Fibroblast of skin of right quadriceps (primary cell): ENCODE data around the gene RPUSD3.
"Not testable (repeated sequence)": the region's sequence is repeated elsewhere in the genome, so short reads cannot be mapped to it uniquely, and the experiment has no call there.

Experiments used
- DNase-seq: peaks from one replicate; pipeline ENCODE4 v3.0.0-alpha.2; 2013

RPUSD3 gene

GRCh38 chr3:9843715-9844438 is at the start of gene RPUSD3:
Gene RPUSD3 (minus strand): TSS chr3:9844008. CDS start chr3:9843990, 18 bp downstream.
- DNase-seq, result peak; percentile 96

GRCh38 chr3:9891072-9891622 is 47.3 kb upstream of the RPUSD3 start:
- DNase-seq, result no peak

GRCh38 chr3:9890249-9891071 is 46.7 kb upstream of the RPUSD3 start, which contains the start of gene JAGN1:
Gene JAGN1 (plus strand): TSS chr3:9890610. CDS start chr3:9890723, 113 bp downstream.
- peak; percentile 90 for DNase-seq

- DNase-seq, result no peak
Observed at GRCh38 chr3:9889405-9889804, 45.6 kb upstream of the RPUSD3 start.

GRCh38 chr3:9888540-9888939 is 44.7 kb upstream of the RPUSD3 start:
- DNase-seq, result no peak

GRCh38 chr3:9887480-9887879 is 43.7 kb upstream of the RPUSD3 start:
- DNase-seq, result no peak

GRCh38 chr3:9886328-9886727 is 42.5 kb upstream of the RPUSD3 start:
- DNase-seq, result no peak

GRCh38 chr3:9884555-9885165 is 40.9 kb upstream of the RPUSD3 start:
- DNase-seq, result peak; percentile 81

GRCh38 chr3:9883706-9884554 is 40.1 kb upstream of the RPUSD3 start:
- DNase-seq, result peak; percentile 50

- DNase-seq, result no peak
Observed at GRCh38 chr3:9881441-9881840, 37.6 kb upstream of the RPUSD3 start.

- no peak for DNase-seq
Observed at GRCh38 chr3:9879830-9880549, 36.2 kb upstream of the RPUSD3 start, which contains the start of gene CIDEC. Gene CIDEC (minus strand): TSS chr3:9880253. CDS start chr3:9878486, 1,767 bp downstream.

GRCh38 chr3:9878700-9879099 is 34.9 kb upstream of the RPUSD3 start:
- DNase-seq, result no peak

GRCh38 chr3:9876991-9877390 is 33.2 kb upstream of the RPUSD3 start:
- no peak for DNase-seq

- not testable (repeated sequence) for DNase-seq
Observed at GRCh38 chr3:9876255-9876654, 32.4 kb upstream of the RPUSD3 start.

- DNase-seq, result no peak
Observed at GRCh38 chr3:9875448-9875847, 31.6 kb upstream of the RPUSD3 start.

- DNase-seq, result not testable (repeated sequence)
Observed at GRCh38 chr3:9872067-9872466, 28.3 kb upstream of the RPUSD3 start.

GRCh38 chr3:9870978-9871377 is 27.2 kb upstream of the RPUSD3 start:
- DNase-seq, result peak; percentile 82

GRCh38 chr3:9869955-9870354 is 26.1 kb upstream of the RPUSD3 start:
- DNase-seq, result no peak

GRCh38 chr3:9867106-9867505 is 23.3 kb upstream of the RPUSD3 start:
- DNase-seq, result no peak

- DNase-seq, result peak; percentile 39
Observed at GRCh38 chr3:9866639-9867038, 22.8 kb upstream of the RPUSD3 start.

GRCh38 chr3:9865125-9865637 is 21.4 kb upstream of the RPUSD3 start:
- DNase-seq, result not testable (repeated sequence)
